Measurements from ENCODE around the gene KCNQ1OT1.
A peak's percentile ranks its signal among the peaks of the same experiment; 100 is the strongest.

The KCNQ1OT1 gene

GRCh38 chr11:2579315-2580060 lies 120.3 kb downstream of the KCNQ1OT1 start:
- no peak for DNase-seq

- DNase-seq = no peak
These were observed 120.9 kb downstream of the KCNQ1OT1 start for GRCh38 chr11:2578929-2579270.

GRCh38 chr11:2577991-2578928 lies 121.5 kb downstream of the KCNQ1OT1 start:
- DNase-seq = no peak

- no peak for DNase-seq
These were observed 122.5 kb downstream of the KCNQ1OT1 start for GRCh38 chr11:2577031-2577990.

GRCh38 chr11:2576549-2576948 lies 123.2 kb downstream of the KCNQ1OT1 start:
- no peak for DNase-seq

- no peak for DNase-seq
These were observed 123.7 kb downstream of the KCNQ1OT1 start for GRCh38 chr11:2576111-2576510.

- no peak for DNase-seq
These were observed 124.2 kb downstream of the KCNQ1OT1 start for GRCh38 chr11:2575591-2576051.

- DNase-seq = peak; percentile 42
These were observed 125.0 kb downstream of the KCNQ1OT1 start for GRCh38 chr11:2574553-2575535.

- no peak for DNase-seq
These were observed 125.7 kb downstream of the KCNQ1OT1 start for GRCh38 chr11:2574043-2574552.

- DNase-seq = no peak
These were observed 126.4 kb downstream of the KCNQ1OT1 start for GRCh38 chr11:2573240-2574042.

GRCh38 chr11:2572491-2573239 lies 127.1 kb downstream of the KCNQ1OT1 start:
- no peak for DNase-seq

GRCh38 chr11:2571598-2572281 lies 128.1 kb downstream of the KCNQ1OT1 start:
- no peak for DNase-seq

- DNase-seq = no peak
These were observed 128.8 kb downstream of the KCNQ1OT1 start for GRCh38 chr11:2570841-2571597.

- DNase-seq = no peak
These were observed 129.5 kb downstream of the KCNQ1OT1 start for GRCh38 chr11:2570211-2570811.

GRCh38 chr11:2569731-2570210 lies 130.0 kb downstream of the KCNQ1OT1 start:
- no peak for DNase-seq

- DNase-seq = no peak
These were observed 130.5 kb downstream of the KCNQ1OT1 start for GRCh38 chr11:2569321-2569721.

- DNase-seq = no peak
These were observed 132.6 kb downstream of the KCNQ1OT1 start for GRCh38 chr11:2567026-2567671.
